ENCODE results near the gene DLGAP1. TPM values are rescaled to one million over a fixed set of nuclear protein-coding genes. Genes with fewer than 3 reads are reported as not detected.

The DLGAP1 gene
- total and polyA plus RNA-seq, 2 of the 13 experiments (the other 11 are each of a cell fraction or from before 2014, with no cell fraction given), result 0.01 TPM; not detected in 1

DNA sequence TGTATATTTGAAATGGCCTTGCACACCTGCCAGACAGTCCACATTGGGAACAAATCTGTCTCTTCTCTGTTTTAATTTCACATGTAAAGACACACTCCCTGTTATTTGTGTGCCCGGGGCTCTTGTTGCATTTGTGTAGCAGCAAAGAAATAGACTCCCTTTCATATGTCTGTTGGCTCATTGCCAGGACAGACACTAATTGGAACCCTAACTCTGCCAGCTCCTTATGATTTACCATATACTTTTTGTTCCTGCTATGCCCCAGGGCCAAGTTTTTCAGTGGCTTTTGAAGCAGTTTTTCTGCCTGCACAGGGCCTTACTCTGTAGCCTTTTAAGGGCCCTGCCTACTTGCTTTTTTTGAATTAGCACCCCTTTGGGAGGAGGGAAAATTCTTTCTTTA is 396.9 kb downstream of the DLGAP1 start (continued):
- TF ChIP-seq NPAS2 (CRISPR knock-in tag; IDR thresholded peaks at IDR 0.05; ENCODE audit: borderline replicate concordance) (no peak), ZNF562 (CRISPR knock-in tag; IDR thresholded peaks at IDR 0.05; ENCODE audit: borderline replicate concordance) (no peak), EP300 (IDR thresholded peaks at IDR 0.05; ENCODE audit: low read depth in 2 of 2, low read length in 2 of 2) (no peak), EP300 (CRISPR knock-in tag; IDR thresholded peaks at IDR 0.05; ENCODE audit: borderline replicate concordance) (no peak), ELF1 (CRISPR knock-in tag; IDR thresholded peaks at IDR 0.05) (no peak), HDAC1 (CRISPR knock-in tag; IDR thresholded peaks at IDR 0.05) (no peak), NR1H2 (CRISPR knock-in tag; IDR thresholded peaks at IDR 0.05; ENCODE audit: borderline replicate concordance, low read depth) (no peak), BRD4 (CRISPR knock-in tag; IDR thresholded peaks at IDR 0.05) (no peak)
- TF ChIP-seq, protein P1, sequence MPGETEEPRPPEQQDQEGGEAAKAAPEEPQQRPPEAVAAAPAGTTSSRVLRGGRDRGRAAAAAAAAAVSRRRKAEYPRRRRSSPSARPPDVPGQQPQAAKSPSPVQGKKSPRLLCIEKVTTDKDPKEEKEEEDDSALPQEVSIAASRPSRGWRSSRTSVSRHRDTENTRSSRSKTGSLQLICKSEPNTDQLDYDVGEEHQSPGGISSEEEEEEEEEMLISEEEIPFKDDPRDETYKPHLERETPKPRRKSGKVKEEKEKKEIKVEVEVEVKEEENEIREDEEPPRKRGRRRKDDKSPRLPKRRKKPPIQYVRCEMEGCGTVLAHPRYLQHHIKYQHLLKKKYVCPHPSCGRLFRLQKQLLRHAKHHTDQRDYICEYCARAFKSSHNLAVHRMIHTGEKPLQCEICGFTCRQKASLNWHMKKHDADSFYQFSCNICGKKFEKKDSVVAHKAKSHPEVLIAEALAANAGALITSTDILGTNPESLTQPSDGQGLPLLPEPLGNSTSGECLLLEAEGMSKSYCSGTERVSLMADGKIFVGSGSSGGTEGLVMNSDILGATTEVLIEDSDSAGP (CRISPR knock-in tag; IDR thresholded peaks at IDR 0.05; ENCODE audit: borderline replicate concordance), result no peak

DNA sequence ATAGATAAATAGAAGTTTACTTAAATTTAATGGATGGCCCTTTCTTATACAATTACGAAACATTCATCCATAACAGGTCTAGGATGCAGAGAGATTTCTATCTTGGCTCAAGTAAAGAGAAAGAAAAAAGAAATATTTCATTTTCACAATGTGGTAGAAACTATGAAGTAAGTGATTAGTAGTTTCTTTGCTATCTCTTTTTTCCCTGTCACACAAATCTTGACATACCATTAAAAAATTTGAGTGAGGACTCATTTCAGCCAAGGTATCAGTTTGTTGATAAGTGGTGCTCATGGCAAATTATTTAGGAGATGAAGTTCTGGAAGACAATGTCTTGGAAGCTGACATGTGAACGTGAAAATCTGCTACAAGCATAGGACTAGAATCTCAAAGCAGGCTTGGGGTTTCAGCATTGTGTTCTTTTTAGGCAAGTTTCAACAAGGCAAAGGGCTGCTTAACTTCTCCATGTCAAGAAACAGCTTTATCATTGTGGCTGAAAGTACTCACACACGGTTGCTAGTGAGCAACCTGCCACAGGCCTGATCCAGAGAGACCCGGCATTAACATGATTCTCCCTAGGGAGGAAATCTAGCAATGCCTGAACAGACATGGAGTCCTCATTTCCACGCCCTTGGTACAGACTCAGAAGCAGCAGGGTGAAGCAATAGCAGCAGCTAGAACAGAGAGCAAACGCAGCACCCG is 414.6 kb downstream of the DLGAP1 start:
- ChIA-PET CTCF (ENCODE audit: low intra/inter-chr PET ratio, low total read pairs) (no interaction called here), POLR2A (no interaction called here)
- Histone ChIP-seq H4K20me1 (ENCODE audit: insufficient read depth, low read length) (no peaks in the 10 kb centered on the region), H3K27me3 (ENCODE audit: control insufficient read depth in 1 of 2, insufficient read depth in 2 of 2, low read length in 2 of 2) (no peaks in the 10 kb centered on the region), H3K79me2 (ENCODE audit: insufficient read depth, low read length) (no peaks in the 10 kb centered on the region), H3K9me3 (ENCODE audit: low read length) (no peaks in the 10 kb centered on the region), H3K9ac (ENCODE audit: insufficient read depth, low read depth, low read length) (no peak overlapping the region), H3K27ac (ENCODE audit: extremely low read length, insufficient read depth, low read length) (no peak overlapping the region), H3K4me3 (replicated peaks in 1 of 3; ENCODE audit: insufficient read depth in 1 of 3, low read depth in 2 of 3, low read length in 3 of 3) (no peak overlapping the region), H3K4me2 (ENCODE audit: low read depth, low read length) (no peak overlapping the region), H2AFZ (ENCODE audit: low read length) (no peak overlapping the region), H3K36me3 (replicated peaks in 1 of 2; ENCODE audit: control insufficient read depth in 1 of 2, insufficient read depth in 2 of 2, low read length in 2 of 2) (no peaks in the 10 kb centered on the region), H3K4me1 (ENCODE audit: insufficient read depth, low read length) (no peaks in the 10 kb centered on the region)
- 2% methylated on average over 5 of the region's 7 CpGs for WGBS (ENCODE audit: low lambda C conversion rate)
- intact Hi-C loops (cut with micrococcal nuclease; ENCODE audit: unreplicated experiment), result no loop called here
- DNase-seq (ENCODE audit: low spot score), result no peak
- in situ Hi-C loops (cut with HindIII; ENCODE audit: extremely low pct_ligation_motif_present, low pct_unique_long_range_greater_than_20kb), result no loop called here
- TF ChIP-seq EED (CRISPR knock-in tag; IDR thresholded peaks at IDR 0.05), result no peak
- no TSS peak for BruUV-seq (replicated peaks)
- no peak for FAIRE-seq
- ATAC-seq, result no peak

Data from HepG2 (cell line).